Measurements from ENCODE around the gene PHAX.
"Not testable (repeated sequence)": the region's sequence is repeated elsewhere in the genome, so short reads cannot be mapped to it uniquely, and the experiment has no call there.

PHAX gene

GRCh38 chr5:126599971-126600630 is 646 bp upstream of the PHAX start:
- DNase-seq: not testable (repeated sequence)

GRCh38 chr5:126603402-126603991 is 2.8 kb downstream of the PHAX start:
- no peak for DNase-seq

GRCh38 chr5:126605525-126605924 is 4.8 kb downstream of the PHAX start:
- DNase-seq: no peak

- DNase-seq: no peak
Measured at GRCh38 chr5:126610160-126610559, 9.4 kb downstream of the PHAX start.

- no peak for DNase-seq
Measured at GRCh38 chr5:126610616-126611015, 9.9 kb downstream of the PHAX start.

GRCh38 chr5:126613941-126614592 is 13.3 kb downstream of the PHAX start:
- no peak for DNase-seq

GRCh38 chr5:126615286-126615685 is 14.5 kb downstream of the PHAX start:
- DNase-seq: no peak

GRCh38 chr5:126617603-126618002 is 16.9 kb downstream of the PHAX start:
- DNase-seq: not testable (repeated sequence)

GRCh38 chr5:126619781-126620180 is 19.0 kb downstream of the PHAX start:
- no peak for DNase-seq

GRCh38 chr5:126624534-126624933 is 23.8 kb downstream of the PHAX start:
- no peak for DNase-seq

- no peak for DNase-seq
Measured at GRCh38 chr5:126628102-126628501, 27.4 kb downstream of the PHAX start.

- no peak for DNase-seq
Measured at GRCh38 chr5:126631920-126632319, 31.2 kb downstream of the PHAX start.

GRCh38 chr5:126633552-126633951 is 32.8 kb downstream of the PHAX start:
- DNase-seq: no peak

GRCh38 chr5:126635585-126635984 is 34.8 kb downstream of the PHAX start:
- no peak for DNase-seq

- no peak for DNase-seq
Measured at GRCh38 chr5:126636956-126637355, 36.2 kb downstream of the PHAX start.

- DNase-seq: no peak
Measured at GRCh38 chr5:126640866-126641265, 40.1 kb downstream of the PHAX start.

GRCh38 chr5:126641387-126641786 is 40.6 kb downstream of the PHAX start:
- no peak for DNase-seq

- no peak for DNase-seq
Measured at GRCh38 chr5:126645132-126645531, 44.4 kb downstream of the PHAX start.

- DNase-seq: no peak
Measured at GRCh38 chr5:126647071-126647470, 46.3 kb downstream of the PHAX start.

GRCh38 chr5:126648471-126648870 is 47.7 kb downstream of the PHAX start:
- DNase-seq: no peak

- not testable (repeated sequence) for DNase-seq
Measured at GRCh38 chr5:126649057-126649456, 48.3 kb downstream of the PHAX start.

GRCh38 chr5:126649709-126650108 is 49.0 kb downstream of the PHAX start:
- DNase-seq: not testable (repeated sequence)

- no peak for DNase-seq
Measured at GRCh38 chr5:126650463-126650862, 49.7 kb downstream of the PHAX start.

GRCh38 chr5:126651013-126651577 is 50.3 kb downstream of the PHAX start:
- DNase-seq: no peak
